GM19099 (cell line): ENCODE data around the gene ANKRD33.

Experiments
- POLR2A ChIP-seq: IDR thresholded peaks from 3 replicates; pipeline ENCODE4 v1.6.1; 2011; ENCODE audit warnings: low read depth; ENCODE audit not compliant: insufficient read length; ENCODE audit errors: extremely low read depth

Gene ANKRD33

GRCh38 chr12:51886021-51886710, 1.7 kb upstream of the ANKRD33 start:
- no peak for TF ChIP-seq POLR2A

DNA sequence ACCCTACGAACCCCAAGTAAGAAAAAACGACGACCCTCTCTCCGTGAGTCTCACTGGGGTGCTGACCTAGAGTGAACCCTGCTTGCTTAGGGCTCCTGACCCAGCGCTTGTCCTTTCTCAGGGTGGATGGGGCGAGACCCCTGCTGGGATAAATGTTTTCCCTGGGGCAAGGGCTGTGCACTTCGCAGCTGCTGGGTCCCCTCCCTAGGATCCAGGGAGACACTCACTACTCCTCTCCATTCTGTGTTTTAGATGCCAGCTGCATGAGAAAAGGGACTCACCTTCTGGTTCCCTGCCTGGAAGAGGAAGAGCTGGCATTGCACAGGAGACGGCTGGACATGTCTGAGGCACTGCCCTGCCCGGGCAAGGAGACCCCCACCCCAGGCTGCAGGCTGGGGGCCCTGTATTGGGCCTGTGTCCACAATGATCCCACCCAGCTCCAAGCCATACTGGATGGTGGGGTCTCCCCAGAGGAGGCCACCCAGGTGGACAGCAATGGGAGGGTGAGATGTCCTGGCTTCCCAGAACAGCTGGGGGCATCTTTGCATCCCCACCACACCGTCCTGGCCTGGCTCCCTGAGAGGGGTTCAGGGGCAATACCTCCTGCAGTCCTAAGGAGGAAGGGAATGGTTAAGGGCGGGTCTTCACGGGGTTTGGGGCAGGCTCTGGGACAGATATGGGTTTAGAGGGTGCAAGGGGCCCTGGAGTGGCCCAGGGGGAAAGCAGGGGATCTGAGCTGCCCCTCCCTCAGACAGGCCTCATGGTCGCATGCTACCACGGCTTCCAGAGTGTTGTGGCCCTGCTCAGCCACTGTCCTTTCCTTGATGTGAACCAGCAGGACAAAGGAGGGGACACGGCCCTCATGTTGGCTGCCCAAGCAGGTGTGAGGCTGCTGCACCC, 663 bp downstream of the ANKRD33 start:
- TF ChIP-seq POLR2A, result no peak

DNA sequence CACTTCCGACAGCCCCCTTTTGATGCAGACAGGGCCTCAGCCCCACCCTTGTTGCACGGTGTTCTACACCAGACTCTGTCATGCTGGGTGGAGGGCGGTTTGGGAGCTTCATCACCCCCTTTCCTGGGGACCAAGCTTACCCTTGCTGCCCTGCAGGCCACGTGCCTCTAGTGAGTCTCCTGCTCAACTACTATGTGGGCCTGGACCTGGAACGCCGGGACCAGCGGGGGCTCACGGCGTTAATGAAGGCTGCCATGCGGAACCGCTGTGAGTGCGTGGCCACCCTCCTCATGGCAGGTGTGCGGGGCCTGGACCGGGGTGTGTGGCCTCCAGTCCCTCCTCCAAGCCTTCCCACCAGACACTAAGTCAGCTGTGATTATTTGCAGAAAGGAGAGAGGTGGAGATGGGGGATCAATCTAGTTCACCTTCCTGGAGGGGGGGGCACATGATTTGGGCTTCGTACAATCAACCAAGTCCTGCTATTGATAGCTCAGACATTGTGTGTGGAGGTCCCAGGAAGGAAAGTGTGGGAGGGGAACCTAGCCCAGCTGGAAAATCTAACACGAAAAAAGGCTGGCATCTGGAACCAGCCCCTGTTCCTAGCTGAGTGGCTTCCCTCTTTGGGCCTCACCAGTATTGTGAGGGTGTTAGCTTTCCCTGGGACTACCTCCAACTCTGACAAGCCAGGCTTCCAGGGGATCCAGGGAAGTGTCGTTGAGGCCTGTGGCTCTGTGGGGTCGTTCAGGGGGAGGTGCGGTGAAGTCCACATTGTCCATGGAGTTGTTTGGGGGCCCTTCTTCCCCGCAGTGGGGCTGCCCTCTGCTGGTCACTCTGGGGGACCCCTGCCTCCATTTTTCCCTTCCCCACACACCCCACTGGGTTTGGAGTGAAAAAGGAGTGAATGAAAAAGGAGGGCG, 1.6 kb downstream of the ANKRD33 start:
- TF ChIP-seq POLR2A, result no peak

GRCh38 chr12:51890133-51890464, 2.2 kb downstream of the ANKRD33 start:
- TF ChIP-seq POLR2A, result no peak

DNA sequence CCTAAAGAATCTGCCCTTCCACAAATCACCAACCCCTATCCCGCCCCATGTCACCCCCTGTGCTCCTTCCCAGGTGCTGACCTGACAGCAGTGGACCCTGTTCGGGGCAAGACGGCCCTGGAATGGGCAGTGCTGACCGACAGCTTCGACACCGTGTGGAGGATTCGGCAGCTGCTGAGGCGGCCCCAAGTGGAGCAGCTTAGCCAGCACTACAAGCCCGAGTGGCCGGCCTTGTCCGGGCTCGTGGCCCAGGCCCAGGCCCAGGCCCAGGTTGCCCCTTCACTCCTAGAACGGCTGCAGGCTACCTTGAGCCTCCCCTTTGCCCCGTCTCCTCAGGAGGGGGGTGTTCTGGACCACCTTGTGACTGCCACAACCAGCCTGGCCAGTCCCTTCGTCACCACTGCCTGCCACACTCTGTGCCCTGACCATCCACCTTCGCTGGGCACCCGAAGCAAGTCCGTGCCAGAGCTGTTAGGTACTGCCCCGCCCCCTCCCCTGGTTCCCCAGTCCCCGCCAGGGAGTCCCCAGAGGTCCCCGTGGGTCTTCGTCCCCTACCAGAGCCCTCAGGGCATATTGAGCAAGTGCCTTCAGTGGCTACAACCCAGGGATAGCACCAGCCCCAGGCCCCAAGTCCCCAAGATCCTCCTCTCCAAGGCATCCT, 2.7 kb downstream of the ANKRD33 start:
- no peak for TF ChIP-seq POLR2A

DNA sequence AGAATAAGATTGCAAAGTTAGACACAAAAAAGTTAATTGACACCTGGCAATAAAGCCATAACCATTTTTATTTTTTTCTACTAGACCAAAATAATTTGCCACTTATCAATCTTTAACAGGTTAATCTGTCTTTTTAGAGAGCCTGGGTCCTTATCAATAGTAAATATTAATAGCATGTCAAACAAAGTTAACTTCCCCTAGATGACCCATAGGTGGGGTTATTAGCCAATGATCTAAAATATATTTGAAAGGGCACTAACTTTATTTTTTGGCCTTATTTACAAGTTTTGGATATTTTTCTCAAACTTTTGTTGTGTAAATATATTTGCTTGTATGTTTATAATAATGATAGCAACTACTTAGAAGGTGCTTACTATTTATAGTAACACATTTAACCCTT, 3.9 kb downstream of the ANKRD33 start:
- TF ChIP-seq POLR2A, result no peak

DNA sequence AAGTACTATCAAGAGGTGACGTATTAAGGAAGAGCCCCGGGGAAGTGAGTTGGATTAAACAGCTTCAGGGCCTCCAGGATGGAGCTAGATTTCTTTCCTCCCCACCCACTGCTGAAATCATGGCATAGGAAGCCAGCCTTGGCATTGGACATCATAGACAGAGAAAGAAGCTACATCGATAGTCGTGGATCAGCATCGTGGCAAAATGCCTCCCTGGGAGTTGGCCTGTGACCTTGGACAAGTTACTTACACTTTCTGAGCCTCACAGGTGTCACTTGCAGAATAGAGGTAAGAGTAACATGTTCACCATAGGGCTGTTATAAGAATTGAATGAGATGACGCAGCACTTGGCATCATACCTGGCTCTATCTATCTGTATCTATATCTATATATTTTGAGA, 5.9 kb downstream of the ANKRD33 start:
- TF ChIP-seq POLR2A, result no peak

DNA sequence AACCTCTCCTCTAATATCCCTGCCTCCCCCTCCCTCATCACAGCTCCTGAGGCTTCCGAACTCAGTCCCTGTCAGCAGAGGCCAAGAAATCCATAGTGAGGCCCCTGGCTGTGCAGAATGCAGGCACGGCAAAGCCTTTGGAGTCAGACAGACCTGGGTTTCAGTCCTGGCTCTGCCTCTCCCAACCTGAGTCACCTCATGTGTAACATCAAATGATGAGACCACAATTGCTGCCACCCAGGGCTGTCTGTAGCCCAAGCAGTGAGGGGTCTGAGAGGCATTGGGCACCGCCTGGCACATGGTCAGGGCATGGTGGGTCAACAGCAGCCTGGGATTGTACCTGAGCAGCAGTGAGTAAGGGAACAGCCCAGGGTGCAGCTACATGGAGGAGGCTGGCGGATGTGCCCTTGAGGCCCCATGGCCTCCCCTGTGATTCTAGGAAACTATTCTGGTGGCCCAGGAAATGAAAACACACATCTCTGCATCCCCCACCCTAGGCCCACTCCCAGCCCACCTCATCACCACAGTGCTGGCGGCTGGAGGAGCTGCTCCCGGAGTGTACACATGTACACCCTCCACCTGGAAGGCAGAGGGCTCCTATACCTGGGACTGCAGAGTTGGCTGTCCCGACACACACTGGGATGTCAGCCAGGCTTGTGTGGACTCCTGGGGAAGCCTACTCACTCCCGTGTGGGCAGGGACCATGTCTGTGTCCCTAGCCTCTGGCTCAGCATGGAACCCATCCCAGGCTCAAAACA, 7.7 kb downstream of the ANKRD33 start:
- no peak for TF ChIP-seq POLR2A

GRCh38 chr12:51896236-51896635, 8.3 kb downstream of the ANKRD33 start:
- no peak for TF ChIP-seq POLR2A

DNA sequence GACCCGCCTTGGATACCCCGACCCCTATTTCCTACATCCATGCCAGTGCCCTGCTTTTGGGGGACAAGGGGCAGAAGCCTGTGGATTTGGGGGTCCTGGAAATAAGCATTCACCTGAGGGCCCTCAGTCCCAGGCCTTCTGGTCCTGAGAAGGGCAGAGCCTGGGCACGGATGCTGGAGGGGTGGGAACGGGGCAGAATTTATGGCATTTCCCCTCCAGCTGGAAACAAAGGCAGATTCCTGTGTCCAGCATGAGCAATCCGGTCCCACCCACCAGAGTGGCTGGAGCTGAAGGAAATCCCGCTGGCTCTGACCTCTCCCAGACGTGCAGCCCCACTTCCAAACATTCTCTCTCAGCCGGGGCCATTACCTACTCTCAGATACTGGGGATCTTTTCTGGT, 9.3 kb downstream of the ANKRD33 start:
- no peak for TF ChIP-seq POLR2A

DNA sequence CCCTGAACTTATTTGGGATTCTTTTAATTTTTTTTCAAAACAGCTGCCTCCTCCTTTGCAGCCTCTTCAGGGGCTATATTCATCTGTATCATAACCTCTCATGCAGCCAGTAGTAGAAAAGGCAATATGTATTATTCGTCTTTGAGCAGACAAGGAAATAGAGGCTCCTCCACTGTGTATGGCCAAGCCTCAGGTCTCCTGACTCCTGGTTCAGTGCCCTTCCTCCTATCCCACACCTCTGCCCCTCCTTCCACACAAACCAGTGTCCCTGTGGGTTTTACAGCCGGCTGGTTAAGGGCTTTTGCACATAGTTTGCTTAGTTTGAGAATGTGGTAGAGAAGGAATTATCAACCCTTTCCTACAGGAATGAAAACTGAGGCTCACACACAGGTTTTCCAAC, 10.6 kb downstream of the ANKRD33 start:
- no peak for TF ChIP-seq POLR2A

DNA sequence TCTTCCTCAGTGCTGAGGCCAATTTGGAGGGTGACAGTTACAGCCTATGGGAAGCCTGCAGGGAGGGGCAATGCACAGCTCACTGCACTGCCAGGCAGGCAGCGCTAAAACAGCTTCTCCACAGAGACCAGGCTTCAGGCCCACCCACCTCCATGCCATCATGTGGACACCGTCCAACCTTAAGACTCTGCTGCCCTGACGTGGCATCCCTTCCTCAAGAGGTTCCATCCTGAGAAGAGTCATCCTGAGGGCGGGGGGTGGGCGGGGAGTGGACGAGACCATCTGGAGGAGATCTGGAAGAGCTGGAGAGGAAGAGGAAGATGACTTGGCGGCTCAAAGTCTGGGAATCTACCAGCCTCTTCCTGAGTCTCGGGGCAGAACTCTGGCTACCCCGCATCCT, 11.0 kb downstream of the ANKRD33 start:
- no peak for TF ChIP-seq POLR2A

DNA sequence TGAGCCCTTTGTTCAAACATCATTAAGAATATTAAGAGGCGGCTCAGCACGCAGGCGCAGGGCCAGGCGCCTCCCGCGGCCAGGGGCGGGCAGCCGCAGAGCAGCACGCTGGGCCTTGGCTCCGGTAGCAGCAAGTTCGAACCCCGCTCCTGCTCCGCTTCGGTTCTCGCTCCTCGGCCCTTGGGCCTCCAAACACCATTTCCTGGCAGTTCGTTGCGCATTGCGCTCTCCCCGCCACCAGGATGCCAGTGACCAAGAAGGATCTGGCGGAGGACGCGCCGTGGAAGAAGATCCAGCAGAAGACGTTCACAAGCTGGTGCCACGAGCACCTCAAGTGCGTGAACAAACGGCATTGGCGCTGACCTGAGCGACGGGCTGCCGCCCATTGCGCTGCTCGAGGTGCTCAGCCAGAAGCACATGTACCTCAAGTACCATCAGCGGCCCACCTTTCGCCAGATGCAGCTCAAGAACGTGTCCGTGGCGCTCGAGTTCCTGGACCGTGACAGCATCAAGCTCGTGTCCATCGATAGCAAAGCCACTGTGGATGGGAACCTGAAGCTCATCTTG, 12.5 kb downstream of the ANKRD33 start:
- no peak for TF ChIP-seq POLR2A
